Large intestine (tissue), 3 donors: ENCODE measurements around the gene CCDC97. TPM values are rescaled to one million over a fixed set of nuclear protein-coding genes. Genes with fewer than 3 reads are reported as not detected.
A peak's percentile ranks its signal among the peaks of the same experiment; 100 is the strongest.

ENCODE experiments used
- DNase-seq, 2 donors: peaks; one replicate each; pipeline versions ENCODE4 v3.0.0 to v3.0.0-alpha.2; 2013
- H3K27ac ChIP-seq: one replicate; pipeline ENCODE4 v1.5.1; 2013; ENCODE audit warnings: low read length
- H3K27me3 ChIP-seq: 2 replicates; pipeline ENCODE4 v1.6.1; 2013; ENCODE audit warnings: low read length; ENCODE audit not compliant: control insufficient read depth, insufficient read depth
- H3K36me3 ChIP-seq: 2 replicates; pipeline ENCODE4 v1.6.1; 2013; ENCODE audit warnings: low read length; ENCODE audit not compliant: control insufficient read depth, insufficient read depth
- H3K4me1 ChIP-seq: one replicate; pipeline ENCODE4 v1.6.1; 2013; ENCODE audit warnings: low read length; ENCODE audit not compliant: control insufficient read depth, insufficient read depth
- H3K4me3 ChIP-seq: one replicate; pipeline ENCODE4 v1.5.1; 2013; ENCODE audit warnings: low read length
- H3K9me3 ChIP-seq: one replicate; pipeline ENCODE4 v1.6.1; 2013; ENCODE audit warnings: mild to moderate bottlenecking, low read depth, low read length, moderate library complexity; ENCODE audit not compliant: control insufficient read depth
- WGBS: methylation state at CpG from one replicate; pipeline ENCODE4 v1.1.5; 2013; ENCODE audit warnings: low lambda C conversion rate; ENCODE audit not compliant: insufficient coverage; 5-methylcytosine and 5-hydroxymethylcytosine counted together
- polyA plus RNA-seq: library from polyadenylated mRNA; unstranded; fragments of 120-200 nt; gene quantifications from one replicate; pipeline ENCODE4 v1.2.1, GENCODE V29; 2013

Gene CCDC97
- polyA plus RNA-seq, 1 donor = 24.9 TPM

- no CpG with 5 or more reads among the region's 78 CpGs for WGBS
- H3K36me3 ChIP-seq = no peaks in the 10 kb centered on the region
- peak; percentile 63 to 69 for DNase-seq
- H3K27me3 ChIP-seq = peaks cover 47% of the 10 kb centered on the region
- H3K4me3 ChIP-seq = peak within 1 kb of the TSS; percentile 53
- H3K27ac ChIP-seq = no peak within 1 kb of the TSS
- peaks cover 2% of the 10 kb centered on the region for H3K9me3 ChIP-seq
- H3K4me1 ChIP-seq = peaks cover 24% of the 10 kb centered on the region
Observed at GRCh38 chr19:41353466-41354342, 43.7 kb downstream of the CCDC97 start, which contains the start of gene TGFB1. TGFB1 (minus strand) TSS chr19:41353922; CDS start chr19:41353044, 878 bp downstream.

- WGBS = no CpG with 5 or more reads among the region's 23 CpGs
- H3K4me3 ChIP-seq = peak overlapping the region; percentile 31
- H3K27ac ChIP-seq = no peak overlapping the region
- no peaks in the 10 kb centered on the region for H3K36me3 ChIP-seq
- peaks cover 24% of the 10 kb centered on the region for H3K4me1 ChIP-seq
- peaks cover 2% of the 10 kb centered on the region for H3K9me3 ChIP-seq
- no peak for DNase-seq
- H3K27me3 ChIP-seq = peaks cover 44% of the 10 kb centered on the region
Observed at GRCh38 chr19:41354343-41354953, 44.5 kb downstream of the CCDC97 start.

- no CpG with 5 or more reads among the region's 1 CpG for WGBS
- H3K4me1 ChIP-seq = peaks cover 24% of the 10 kb centered on the region
- DNase-seq = no peak
- no peak overlapping the region for H3K27ac ChIP-seq
- no peak overlapping the region for H3K4me3 ChIP-seq
- peaks cover 2% of the 10 kb centered on the region for H3K9me3 ChIP-seq
- H3K36me3 ChIP-seq = no peaks in the 10 kb centered on the region
- peaks cover 41% of the 10 kb centered on the region for H3K27me3 ChIP-seq
Observed at GRCh38 chr19:41355035-41355434, 45.1 kb downstream of the CCDC97 start.

GRCh38 chr19:41355802-41356201, 45.8 kb downstream of the CCDC97 start:
- H3K27ac ChIP-seq = no peak overlapping the region
- H3K9me3 ChIP-seq = peaks cover 2% of the 10 kb centered on the region
- WGBS = 100% methylated on average over 1 of the region's 3 CpGs
- H3K36me3 ChIP-seq = no peaks in the 10 kb centered on the region
- no peak overlapping the region for H3K4me3 ChIP-seq
- peaks cover 24% of the 10 kb centered on the region for H3K4me1 ChIP-seq
- peaks cover 35% of the 10 kb centered on the region for H3K27me3 ChIP-seq
- no peak for DNase-seq

- Histone ChIP-seq H3K27ac (no peak overlapping the region), H3K27me3 (peaks cover 22% of the 10 kb centered on the region), H3K36me3 (no peaks in the 10 kb centered on the region), H3K9me3 (peaks cover 2% of the 10 kb centered on the region), H3K4me3 (no peak overlapping the region), H3K4me1 (peaks cover 14% of the 10 kb centered on the region)
- no peak for DNase-seq
- WGBS = 100% methylated on average over 2 of the region's 11 CpGs
Observed at GRCh38 chr19:41356984-41357739, 47.2 kb downstream of the CCDC97 start.

GRCh38 chr19:41357746-41358145, 47.8 kb downstream of the CCDC97 start:
- whole genome bisulfite sequencing = no CpG with 5 or more reads among the region's 13 CpGs

GRCh38 chr19:41359741-41360140, 49.8 kb downstream of the CCDC97 start:
- H3K4me3 ChIP-seq = no peak overlapping the region
- H3K27ac ChIP-seq = no peak overlapping the region
- H3K27me3 ChIP-seq = peaks cover under 1% of the 10 kb centered on the region
- no peak for DNase-seq
- H3K36me3 ChIP-seq = no peaks in the 10 kb centered on the region
- no peaks in the 10 kb centered on the region for H3K9me3 ChIP-seq
- WGBS = 100% methylated on average over 1 of the region's 1 CpG
- H3K4me1 ChIP-seq = peaks cover 9% of the 10 kb centered on the region

More at GRCh38 chr19:41357746-41358145, 47.8 kb downstream of the CCDC97 start:
- H3K9me3 ChIP-seq = no peaks in the 10 kb centered on the region
- no peak overlapping the region for H3K27ac ChIP-seq
- H3K36me3 ChIP-seq = no peaks in the 10 kb centered on the region
- DNase-seq = no peak
- H3K4me3 ChIP-seq = no peak overlapping the region
- H3K27me3 ChIP-seq = peaks cover 16% of the 10 kb centered on the region
- H3K4me1 ChIP-seq = peaks cover 12% of the 10 kb centered on the region

- no peaks in the 10 kb centered on the region for H3K36me3 ChIP-seq
- no peaks in the 10 kb centered on the region for H3K9me3 ChIP-seq
- peaks cover 14% of the 10 kb centered on the region for H3K4me1 ChIP-seq
- H3K4me3 ChIP-seq = no peak overlapping the region
- 40% methylated on average over 1 of the region's 10 CpGs for WGBS
- DNase-seq = peak in 1 of 2 donors; percentile 45
- H3K27me3 ChIP-seq = no peaks in the 10 kb centered on the region
- H3K27ac ChIP-seq = no peak overlapping the region
Observed at GRCh38 chr19:41362143-41362847, 52.3 kb downstream of the CCDC97 start.

- no peaks in the 10 kb centered on the region for H3K36me3 ChIP-seq
- 90% methylated on average over 2 of the region's 6 CpGs for WGBS
- DNase-seq = no peak
- H3K27me3 ChIP-seq = no peaks in the 10 kb centered on the region
- H3K4me1 ChIP-seq = peaks cover 23% of the 10 kb centered on the region
- H3K4me3 ChIP-seq = peak overlapping the region; percentile 85
- no peaks in the 10 kb centered on the region for H3K9me3 ChIP-seq
- H3K27ac ChIP-seq = peak overlapping the region; percentile 98
Observed at GRCh38 chr19:41363371-41363752, 53.4 kb downstream of the CCDC97 start.
